ENCODE measurements around the gene GPC6.
A peak's percentile ranks its signal among the peaks of the same experiment; 100 is the strongest.

The GPC6 gene

GRCh38 chr13:94351292-94351990 is 1124.8 kb downstream of the GPC6 start:
- no peak for DNase-seq (ENCODE audit: low spot score)

GRCh38 chr13:94352057-94352456 is 1125.5 kb downstream of the GPC6 start:
- DNase-seq (ENCODE audit: low spot score): no peak

- no peak for DNase-seq (ENCODE audit: low spot score)
Measured at GRCh38 chr13:94353167-94353710, 1126.6 kb downstream of the GPC6 start.

GRCh38 chr13:94359875-94360274 is 1133.3 kb downstream of the GPC6 start:
- no peak for DNase-seq (ENCODE audit: low spot score)

- peak; percentile 78 for DNase-seq (ENCODE audit: low spot score)
Measured at GRCh38 chr13:94362411-94362909, 1135.9 kb downstream of the GPC6 start.

- no peak for DNase-seq (ENCODE audit: low spot score)
Measured at GRCh38 chr13:94366677-94367076, 1140.1 kb downstream of the GPC6 start.

GRCh38 chr13:94369972-94370436 is 1143.4 kb downstream of the GPC6 start:
- DNase-seq (ENCODE audit: low spot score): no peak

GRCh38 chr13:94371855-94372254 is 1145.2 kb downstream of the GPC6 start:
- no peak for DNase-seq (ENCODE audit: low spot score)

- DNase-seq (ENCODE audit: low spot score): no peak
Measured at GRCh38 chr13:94382517-94382916, 1155.9 kb downstream of the GPC6 start.

- no peak for DNase-seq (ENCODE audit: low spot score)
Measured at GRCh38 chr13:94382960-94383359, 1156.4 kb downstream of the GPC6 start.

- no peak for DNase-seq (ENCODE audit: low spot score)
Measured at GRCh38 chr13:94384231-94384905, 1157.8 kb downstream of the GPC6 start.

- no peak for DNase-seq (ENCODE audit: low spot score)
Measured at GRCh38 chr13:94387047-94387446, 1160.4 kb downstream of the GPC6 start.

GRCh38 chr13:94389604-94390351 is 1163.2 kb downstream of the GPC6 start:
- no peak for DNase-seq (ENCODE audit: low spot score)

GRCh38 chr13:94390881-94391280 is 1164.3 kb downstream of the GPC6 start:
- no peak for DNase-seq (ENCODE audit: low spot score)

- no peak for DNase-seq (ENCODE audit: low spot score)
Measured at GRCh38 chr13:94394723-94395122, 1168.1 kb downstream of the GPC6 start.

- no peak for DNase-seq (ENCODE audit: low spot score)
Measured at GRCh38 chr13:94395860-94396259, 1169.3 kb downstream of the GPC6 start.

- no peak for DNase-seq (ENCODE audit: low spot score)
Measured at GRCh38 chr13:94399812-94400211, 1173.2 kb downstream of the GPC6 start.

- no peak for DNase-seq (ENCODE audit: low spot score)
Measured at GRCh38 chr13:94400874-94401273, 1174.3 kb downstream of the GPC6 start.

GRCh38 chr13:94408314-94409036 is 1181.9 kb downstream of the GPC6 start:
- no peak for DNase-seq (ENCODE audit: low spot score)

GRCh38 chr13:94411747-94412146 is 1185.1 kb downstream of the GPC6 start:
- DNase-seq (ENCODE audit: low spot score): no peak

GRCh38 chr13:94412870-94413597 is 1186.4 kb downstream of the GPC6 start:
- DNase-seq (ENCODE audit: low spot score): no peak

All from activated CD4-positive, alpha-beta T cell treated with anti-CD3 and anti-CD28 coated beads, Interleukin-2, Interleukin-4, amounts not matched to agents 100 ng/mL and 50 ng/mL, durations not matched to agents 16 hours and 8 hours (primary cell).